ENCODE measurements around the gene METTL23. TPM values are rescaled to one million over a fixed set of nuclear protein-coding genes. Genes with fewer than 3 reads are reported as not detected.
A peak's percentile ranks its signal among the peaks of the same experiment; 100 is the strongest.
"Not testable (repeated sequence)": the region's sequence is repeated elsewhere in the genome, so short reads cannot be mapped to it uniquely, and the experiment has no call there.

METTL23 gene
- total and polyA plus RNA-seq, 2 donors (not counting 3 experiments of a cell fraction or from before 2014, with no cell fraction given): 19.5 to 33.4 TPM

DNA sequence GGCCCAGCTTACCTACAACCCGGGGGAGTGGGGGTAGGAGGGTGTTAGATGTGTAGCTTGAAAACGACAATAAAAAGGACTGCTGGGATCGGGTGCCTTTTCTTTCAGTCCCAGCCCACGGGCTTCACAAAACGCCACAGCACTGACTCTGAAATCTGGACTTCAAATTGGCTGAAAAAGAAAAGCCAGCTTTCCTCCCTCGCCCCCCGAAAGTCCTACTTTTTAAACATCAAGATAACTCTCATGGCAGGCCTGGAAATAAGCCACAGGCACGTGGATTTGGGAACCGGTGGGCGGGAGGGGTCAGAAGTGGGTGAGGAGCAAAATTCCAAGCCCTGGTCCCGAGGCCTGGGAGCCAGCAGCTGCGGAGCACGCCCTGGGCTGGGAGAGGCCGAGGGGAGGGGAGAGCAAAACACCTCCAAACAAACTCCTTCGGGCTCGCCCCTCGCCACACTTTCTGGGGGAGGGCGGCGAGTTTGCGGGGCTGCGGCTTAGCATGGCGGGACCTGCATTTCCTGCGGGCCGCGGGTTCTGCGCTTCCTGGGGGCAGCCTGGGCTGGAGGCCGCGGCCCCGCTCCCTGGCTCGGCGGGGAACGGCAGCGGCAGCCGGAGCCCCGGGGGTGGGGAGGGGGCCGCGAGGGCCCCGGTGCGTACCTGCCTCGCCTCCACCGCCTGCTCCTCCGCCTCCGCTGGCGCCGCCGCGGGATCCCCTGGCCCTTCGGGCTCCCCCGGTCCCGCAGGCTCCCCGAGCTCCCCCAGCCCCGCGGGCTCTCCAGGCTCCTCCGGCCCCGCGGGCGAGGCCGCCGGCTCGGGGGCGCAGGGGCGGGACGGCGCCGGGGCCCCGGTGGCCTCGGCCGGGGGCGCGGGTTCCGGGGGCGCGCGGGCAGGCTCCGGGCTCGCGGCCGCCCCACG lies 16.4 kb upstream of the METTL23 start:
- intact Hi-C loops (cut with micrococcal nuclease): loop anchor here (5.0 to 10.0 kb wide), 2 partner anchors 153 to 185 kb away; no protein-coding TSS in a partner anchor
- FAIRE-seq; H3K36me3 ChIP-seq (ENCODE audit: control insufficient read depth in 2 of 2, extremely low read depth in 1 of 2, insufficient read depth in 2 of 2, low read length in 2 of 2); H3K9me3 ChIP-seq (replicated peaks; ENCODE audit: control insufficient read depth, insufficient read depth, low read length); H4K20me1 ChIP-seq (replicated peaks; ENCODE audit: control insufficient read depth, extremely low read depth, insufficient read depth, low read length); dilution Hi-C loops (cut with MboI; ENCODE audit: extremely low pct_ligation_motif_present, low sequenced_read_pairs); DNase-seq (ENCODE audit: low read depth, low spot score); POLR2A ChIA-PET; BruUV-seq (replicated peaks); H3K9me1 ChIP-seq (replicated peaks; ENCODE audit: control insufficient read depth, extremely low read depth, insufficient read depth, low read length); H3K27me3 ChIP-seq (ENCODE audit: control insufficient read depth in 2 of 2, insufficient read depth in 2 of 2, low read length in 2 of 2): not testable (repeated sequence)
- CTCF ChIA-PET: interaction anchor here (1.0 to 5.9 kb wide), 8 partner anchors 10 to 187 kb away, joined by 3 to 43 read pairs (median 6); no protein-coding TSS in a partner anchor
- H3K4me2 ChIP-seq (ENCODE audit: insufficient read depth, low read length): peak overlapping the region; percentile 60
- H3K4me3 ChIP-seq (replicated peaks in 1 of 3; ENCODE audit: insufficient read depth in 1 of 3, low read depth in 1 of 3, low read length in 3 of 3): peak overlapping the region; percentile 69 to 81 (median 72)
- H3K79me2 ChIP-seq (ENCODE audit: control insufficient read depth, insufficient read depth, low read length): peaks cover 52% of the 10 kb centered on the region
- peak overlapping the region; percentile 33 for H3K9ac ChIP-seq (replicated peaks; ENCODE audit: extremely low read depth, insufficient read depth, low read length)
- peaks cover 22% of the 10 kb centered on the region for H3K4me1 ChIP-seq (ENCODE audit: control insufficient read depth, extremely low read depth, insufficient read depth, low read length)
- H3K27ac ChIP-seq (ENCODE audit: insufficient read depth, low read depth, low read length): peak overlapping the region; percentile 14
- H2AFZ ChIP-seq (ENCODE audit: low read depth, low read length): peak overlapping the region; percentile 39
- TF ChIP-seq POLR2AphosphoS5 (IDR thresholded peaks at IDR 0.05; ENCODE audit: insufficient read depth, low read depth, low read length): peak; percentile 16

DNA sequence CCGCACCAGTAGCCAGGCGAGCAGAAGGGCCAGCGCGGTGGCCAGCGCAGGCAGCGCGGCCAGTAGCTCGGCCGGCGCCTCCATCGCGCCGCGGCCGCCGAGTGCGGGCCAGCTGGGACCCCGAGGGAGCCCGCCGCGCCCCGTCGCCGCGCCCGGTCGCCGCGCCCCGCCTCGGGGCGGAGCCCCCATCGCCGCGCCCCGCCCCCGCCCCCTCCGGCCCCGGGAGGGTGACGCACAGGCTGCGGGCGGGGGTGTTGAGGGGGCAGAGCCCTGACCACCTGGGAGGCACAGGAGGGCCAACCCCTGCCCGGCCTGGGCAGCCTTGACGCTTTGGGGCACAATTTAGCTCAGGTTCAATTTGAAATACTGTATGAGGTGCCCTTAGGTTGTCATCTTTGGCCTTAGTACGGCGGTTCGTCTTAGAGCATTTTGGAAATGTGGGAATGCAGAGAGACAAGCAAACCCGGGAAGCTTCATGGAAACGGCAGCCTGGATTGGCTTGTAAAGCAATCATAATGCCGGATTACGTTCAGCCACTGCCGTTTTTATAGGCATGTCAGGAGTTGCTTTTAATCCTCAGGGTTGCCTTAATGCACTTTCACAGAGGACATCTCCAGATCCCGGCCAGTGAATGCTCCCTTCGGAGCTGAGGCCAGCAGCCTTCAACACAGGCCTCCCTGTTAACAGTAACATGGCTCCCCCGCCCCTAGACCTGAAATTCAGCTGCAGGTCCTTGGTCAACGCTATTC lies 15.6 kb upstream of the METTL23 start, which contains the start of gene MXRA7:
Gene MXRA7, minus strand, starts transcription at position 103 of the 749 bp plus-strand sequence. Its CDS starts 19 bp downstream, at position 84.
- FAIRE-seq (no peak), DNase-seq (ENCODE audit: low read depth, low spot score) (peak; percentile 61)
- CTCF ChIA-PET: interaction anchor here (0.6 to 5.9 kb wide), 9 partner anchors 11 to 341 kb away, joined by 3 to 43 read pairs (median 4); no protein-coding TSS in a partner anchor
- no peaks in the 10 kb centered on the region for H3K27me3 ChIP-seq (ENCODE audit: control insufficient read depth in 2 of 2, insufficient read depth in 2 of 2, low read length in 2 of 2)
- peaks cover 3 to 14% of the 10 kb centered on the region in 2 experiments for H3K36me3 ChIP-seq (ENCODE audit: control insufficient read depth in 2 of 2, extremely low read depth in 1 of 2, insufficient read depth in 2 of 2, low read length in 2 of 2)
- no peaks in the 10 kb centered on the region for H3K9me3 ChIP-seq (replicated peaks; ENCODE audit: control insufficient read depth, insufficient read depth, low read length)
- peaks cover 22% of the 10 kb centered on the region for H3K4me1 ChIP-seq (ENCODE audit: control insufficient read depth, extremely low read depth, insufficient read depth, low read length)
- POLR2A ChIA-PET: no interaction called here
- TF ChIP-seq POLR2A (IDR thresholded peaks at IDR 0.05; ENCODE audit: low read depth, low read length) (peak; percentile 9), MYC (IDR thresholded peaks at IDR 0.05; ENCODE audit: low read depth, low read length) (no peak), GATA2 (IDR thresholded peaks at IDR 0.05; ENCODE audit: insufficient read depth, insufficient read length, low read depth, low read length) (no peak), POLR2AphosphoS5 (IDR thresholded peaks at IDR 0.05; ENCODE audit: insufficient read depth, low read depth, low read length) (peak; percentile 31), FOS (IDR thresholded peaks at IDR 0.05; ENCODE audit: borderline replicate concordance, insufficient read depth, low read length) (peak; percentile 7), JUN (IDR thresholded peaks at IDR 0.05; ENCODE audit: borderline replicate concordance, insufficient read depth, insufficient read length, low read depth) (no peak), EZH2 (IDR thresholded peaks at IDR 0.05; ENCODE audit: borderline replicate concordance, low read depth, low read length, severe bottlenecking) (no peak)
- TF ChIP-seq, protein P1, sequence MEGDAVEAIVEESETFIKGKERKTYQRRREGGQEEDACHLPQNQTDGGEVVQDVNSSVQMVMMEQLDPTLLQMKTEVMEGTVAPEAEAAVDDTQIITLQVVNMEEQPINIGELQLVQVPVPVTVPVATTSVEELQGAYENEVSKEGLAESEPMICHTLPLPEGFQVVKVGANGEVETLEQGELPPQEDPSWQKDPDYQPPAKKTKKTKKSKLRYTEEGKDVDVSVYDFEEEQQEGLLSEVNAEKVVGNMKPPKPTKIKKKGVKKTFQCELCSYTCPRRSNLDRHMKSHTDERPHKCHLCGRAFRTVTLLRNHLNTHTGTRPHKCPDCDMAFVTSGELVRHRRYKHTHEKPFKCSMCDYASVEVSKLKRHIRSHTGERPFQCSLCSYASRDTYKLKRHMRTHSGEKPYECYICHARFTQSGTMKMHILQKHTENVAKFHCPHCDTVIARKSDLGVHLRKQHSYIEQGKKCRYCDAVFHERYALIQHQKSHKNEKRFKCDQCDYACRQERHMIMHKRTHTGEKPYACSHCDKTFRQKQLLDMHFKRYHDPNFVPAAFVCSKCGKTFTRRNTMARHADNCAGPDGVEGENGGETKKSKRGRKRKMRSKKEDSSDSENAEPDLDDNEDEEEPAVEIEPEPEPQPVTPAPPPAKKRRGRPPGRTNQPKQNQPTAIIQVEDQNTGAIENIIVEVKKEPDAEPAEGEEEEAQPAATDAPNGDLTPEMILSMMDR (IDR thresholded peaks at IDR 0.05; ENCODE audit: extremely low read depth in 1 of 2, insufficient read depth in 1 of 2, low read depth in 1 of 2, low read length in 2 of 2): no peak
- TF ChIP-seq, protein P2, sequence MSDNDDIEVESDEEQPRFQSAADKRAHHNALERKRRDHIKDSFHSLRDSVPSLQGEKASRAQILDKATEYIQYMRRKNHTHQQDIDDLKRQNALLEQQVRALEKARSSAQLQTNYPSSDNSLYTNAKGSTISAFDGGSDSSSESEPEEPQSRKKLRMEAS (IDR thresholded peaks at IDR 0.05; ENCODE audit: insufficient read depth, insufficient read length): no peak
- peak within 1 kb of the TSS; percentile 34 for H3K9ac ChIP-seq (replicated peaks; ENCODE audit: extremely low read depth, insufficient read depth, low read length)
- H4K20me1 ChIP-seq (replicated peaks; ENCODE audit: control insufficient read depth, extremely low read depth, insufficient read depth, low read length): no peaks in the 10 kb centered on the region
- no peaks in the 10 kb centered on the region for H3K9me1 ChIP-seq (replicated peaks; ENCODE audit: control insufficient read depth, extremely low read depth, insufficient read depth, low read length)
- no TSS peak for BruUV-seq (replicated peaks)
- H3K27ac ChIP-seq (ENCODE audit: insufficient read depth, low read depth, low read length): peak within 1 kb of the TSS; percentile 51
- dilution Hi-C loops (cut with MboI; ENCODE audit: extremely low pct_ligation_motif_present, low sequenced_read_pairs) (no loop called here), intact Hi-C loops (cut with micrococcal nuclease) (loop anchor here (1.0 to 10.0 kb wide), 3 partner anchors 15 to 186 kb away; partner anchors contain the start of genes JMJD6 and METTL23)
- peak within 1 kb of the TSS; percentile 69 to 81 (median 72) for H3K4me3 ChIP-seq (replicated peaks in 1 of 3; ENCODE audit: insufficient read depth in 1 of 3, low read depth in 1 of 3, low read length in 3 of 3)
- H2AFZ ChIP-seq (ENCODE audit: low read depth, low read length): peak within 1 kb of the TSS; percentile 72
- H3K79me2 ChIP-seq (ENCODE audit: control insufficient read depth, insufficient read depth, low read length): peaks cover 44% of the 10 kb centered on the region
- peak within 1 kb of the TSS; percentile 67 for H3K4me2 ChIP-seq (ENCODE audit: insufficient read depth, low read length)

Measured in endothelial cell of umbilical vein (primary cell).